GM23338 (cell line): ENCODE measurements around the gene KRT81. TPM values are rescaled to one million over a fixed set of nuclear protein-coding genes. Genes with fewer than 3 reads are reported as not detected.

Experiments used
- ATAC-seq: fragments of 200-7000 bp; cut with Tn5 transposase; 3 replicates; pipeline ENCODE4 v1.9.1; 2020
- DNase-seq: peaks from one replicate; pipeline ENCODE4 v3.0.0-alpha.2; 2015; ENCODE audit warnings: low spot score
- H2AFZ ChIP-seq: fragments of 200-600 bp; sonication (generic); 2 replicates; pipeline ENCODE4 v1.8.0; 2016; ENCODE audit warnings: antibody characterized with exemption, mild to moderate bottlenecking, moderate library complexity
- H3F3A ChIP-seq: fragments of 200-600 bp; sonication (generic); replicated peaks from 2 replicates; pipeline ENCODE4 v1.8.0; 2017; ENCODE audit warnings: antibody characterized with exemption, mixed run types, low read depth
- H3K27ac ChIP-seq: fragments of 200-600 bp; sonication (generic); 2 replicates; pipeline ENCODE4 v1.6.1; 2016; ENCODE audit warnings: low read depth
- H3K27me3 ChIP-seq: fragments of 200-600 bp; sonication (generic); 2 replicates; pipeline ENCODE4 v1.8.0; 2016; ENCODE audit warnings: mild to moderate bottlenecking, mixed run types, moderate library complexity; ENCODE audit not compliant: insufficient read depth
- H3K36me3 ChIP-seq: fragments of 200-600 bp; sonication (generic); 2 replicates; pipeline ENCODE4 v1.8.0; 2016; ENCODE audit warnings: mild to moderate bottlenecking; ENCODE audit not compliant: insufficient read depth
- H3K4me1 ChIP-seq: fragments of 200-600 bp; sonication (generic); 2 replicates; pipeline ENCODE4 v1.8.0; 2016; ENCODE audit warnings: mild to moderate bottlenecking, moderate library complexity; ENCODE audit not compliant: insufficient read depth
- H3K4me2 ChIP-seq: fragments of 200-600 bp; sonication (generic); 2 replicates; pipeline ENCODE4 v1.7.1; 2017; ENCODE audit warnings: mixed run types
- H3K4me3 ChIP-seq: fragments of 200-600 bp; sonication (generic); 2 replicates; pipeline ENCODE4 v1.6.1; 2016; ENCODE audit warnings: mixed run types
- H3K79me2 ChIP-seq: fragments of 200-600 bp; sonication (generic); replicated peaks from 2 replicates; pipeline ENCODE4 v1.8.0; 2017; ENCODE audit warnings: mild to moderate bottlenecking; ENCODE audit not compliant: insufficient read depth
- H3K9me2 ChIP-seq: fragments of 200-600 bp; sonication (generic); 2 replicates; pipeline ENCODE4 v1.8.0; 2017; ENCODE audit not compliant: insufficient read depth
- H4K20me1 ChIP-seq: fragments of 200-600 bp; sonication (generic); replicated peaks from 2 replicates; pipeline ENCODE4 v1.8.0; 2017; ENCODE audit warnings: mild to moderate bottlenecking; ENCODE audit not compliant: insufficient read depth
- H3K27ac Mint-ChIP-seq: 2 replicates; pipeline ENCODE4 v1.8.0; 2020; ENCODE audit warnings: inconsistent platforms, mild to moderate bottlenecking, moderate library complexity, mixed read lengths
- H3K27me3 Mint-ChIP-seq: 3 replicates; pipeline ENCODE4 v1.8.0; 2022; ENCODE audit warnings: low read depth, mild to moderate bottlenecking, moderate library complexity, mixed read lengths, inconsistent platforms; ENCODE audit not compliant: insufficient read depth, poor library complexity
- H3K36me3 Mint-ChIP-seq: 3 replicates; pipeline ENCODE4 v1.8.0; 2021; ENCODE audit warnings: low read depth, mild to moderate bottlenecking, inconsistent platforms, moderate library complexity, mixed read lengths
- H3K4me1 Mint-ChIP-seq: 3 replicates; pipeline ENCODE4 v1.8.0; 2020; ENCODE audit warnings: mild to moderate bottlenecking, inconsistent platforms, mixed read lengths
- H3K4me3 Mint-ChIP-seq: 3 replicates; pipeline ENCODE4 v1.8.0; 2021; ENCODE audit warnings: moderate library complexity, mild to moderate bottlenecking, inconsistent platforms, mixed read lengths
- H3K9me3 Mint-ChIP-seq: 3 replicates; pipeline ENCODE4 v1.8.0; 2020; ENCODE audit warnings: moderate library complexity, mild to moderate bottlenecking, inconsistent platforms, mixed read lengths
- CREB1 ChIP-seq: fragments of 250-450 bp; sonication (Bioruptor Pico); IDR thresholded peaks from 2 replicates; pipeline ENCODE4 v1.5.0; 2020; ENCODE audit warnings: low read depth, mild to moderate bottlenecking, moderate library complexity
- CTCF ChIP-seq, 2 experiments: fragments of 200-600 bp in 1 of 2; sonication (generic) in 1 of 2; conservative IDR thresholded peaks; 2 replicates each; pipeline versions ENCODE4 v1.5.1 to v1.6.1; 2016 to 2017; ENCODE audit warnings: antibody characterized with exemption in 2 of 2, low read depth in 2 of 2, mild to moderate bottlenecking in 2 of 2, moderate library complexity in 1 of 2
- ETS1 ChIP-seq: IDR thresholded peaks from 2 replicates; pipeline ENCODE4 v1.6.1; 2016; ENCODE audit warnings: antibody characterized with exemption
- EZH2phosphoT487 ChIP-seq: fragments of 200-600 bp; sonication (generic); IDR thresholded peaks from one replicate; pipeline ENCODE4 v1.8.1; 2018; ENCODE audit warnings: antibody characterized with exemption; ENCODE audit not compliant: unreplicated experiment
- JUNB ChIP-seq: IDR thresholded peaks from one replicate; pipeline ENCODE4 v1.6.1; 2016; ENCODE audit warnings: antibody characterized with exemption; ENCODE audit not compliant: unreplicated experiment
- NANOG ChIP-seq: IDR thresholded peaks from 2 replicates; pipeline ENCODE4 v1.6.1; 2016; ENCODE audit warnings: antibody characterized with exemption, borderline replicate concordance
- POLR2AphosphoS5 ChIP-seq: IDR thresholded peaks from 2 replicates; pipeline ENCODE4 v1.6.1; 2016; ENCODE audit warnings: antibody characterized with exemption, low read depth
- REST ChIP-seq: IDR thresholded peaks from one replicate; pipeline ENCODE4 v1.6.1; 2018; ENCODE audit warnings: antibody characterized with exemption; ENCODE audit not compliant: unreplicated experiment
- STAT1 ChIP-seq: IDR thresholded peaks from one replicate; pipeline ENCODE4 v1.6.1; 2016; ENCODE audit warnings: antibody characterized with exemption; ENCODE audit not compliant: unreplicated experiment
- ZNF114 ChIP-seq: fragments of 250-450 bp; sonication (Bioruptor Pico); IDR thresholded peaks from 2 replicates; pipeline ENCODE4 v1.5.0; 2020; ENCODE audit warnings: mild to moderate bottlenecking, moderate library complexity
- ZNF331 ChIP-seq: fragments of 250-450 bp; sonication (Bioruptor Pico); IDR thresholded peaks from 2 replicates; pipeline ENCODE4 v1.5.0; 2020; ENCODE audit warnings: low read depth, mild to moderate bottlenecking, moderate library complexity
- polyA plus RNA-seq: library from polyadenylated mRNA; unstranded; fragments of >200 nt; fragmentation: Nextera tagmentation; extraction: Ambion mirVana; gene quantifications from 2 replicates; pipeline ENCODE4 v1.2.1, GENCODE V29; 2016
- total RNA-seq: library from RNA; depleted of rRNA; stranded (reverse); fragments of >200 nt; shearing (Covaris generic); gene quantifications from 2 replicates; pipeline ENCODE4 v1.2.3, GENCODE V29; 2014

The KRT81 gene
- total and polyA plus RNA-seq, 2 experiments from 2014 or later, result not detected

GRCh38 chr12:52313461-52313860 is 22.1 kb upstream of the KRT81 start:
- H3K79me2 ChIP-seq, result no peaks in the 10 kb centered on the region
- TF ChIP-seq JUNB (no peak), CTCF (conservative IDR thresholded peaks at IDR 0.05; ENCODE audit: low read depth in 2 of 2) (no peak)
- H3K27me3 Mint-ChIP-seq, result peaks cover 22% of the 10 kb centered on the region
- H3K36me3 Mint-ChIP-seq, result no peaks in the 10 kb centered on the region; the same call in 2 of the 3 replicates
- no peaks in the 10 kb centered on the region for H3K36me3 ChIP-seq
- no peaks in the 10 kb centered on the region for H3K9me2 ChIP-seq
- peaks cover 7% of the 10 kb centered on the region for H3K4me1 ChIP-seq
- peaks cover 8% of the 10 kb centered on the region; the same call in 2 of the 3 replicates for H3K4me1 Mint-ChIP-seq
- H3K9me3 Mint-ChIP-seq, result no peaks in the 10 kb centered on the region
- DNase-seq (no peak), ATAC-seq (no peak)
- no peaks in the 10 kb centered on the region for H4K20me1 ChIP-seq
- peaks cover 22% of the 10 kb centered on the region for H3K27me3 ChIP-seq
- no peaks in the 10 kb centered on the region for H3F3A ChIP-seq
- no peak overlapping the region for H3K4me3 Mint-ChIP-seq
- no peak overlapping the region for H3K27ac ChIP-seq
- no peak overlapping the region for H3K4me2 ChIP-seq
- no peak overlapping the region for H3K4me3 ChIP-seq
- H2AFZ ChIP-seq, result no peak overlapping the region
- no peak overlapping the region for H3K27ac Mint-ChIP-seq

- Histone ChIP-seq H3K4me1 (peaks cover 7% of the 10 kb centered on the region), H2AFZ (no peak overlapping the region), H3K9me2 (no peaks in the 10 kb centered on the region), H3K4me3 (no peak overlapping the region), H3K27ac (no peak overlapping the region), H3K79me2 (no peaks in the 10 kb centered on the region), H3K4me2 (no peak overlapping the region), H4K20me1 (no peaks in the 10 kb centered on the region), H3K36me3 (no peaks in the 10 kb centered on the region), H3F3A (no peaks in the 10 kb centered on the region), H3K27me3 (peaks cover 36% of the 10 kb centered on the region)
- H3K4me3 Mint-ChIP-seq, result no peak overlapping the region
- peaks cover 36% of the 10 kb centered on the region for H3K27me3 Mint-ChIP-seq
- ATAC-seq, result no peak
- H3K36me3 Mint-ChIP-seq, result no peaks in the 10 kb centered on the region; the same call in 2 of the 3 replicates
- H3K27ac Mint-ChIP-seq, result no peak overlapping the region
- H3K9me3 Mint-ChIP-seq, result no peaks in the 10 kb centered on the region; the same call in 2 of the 3 replicates
- peaks cover 8% of the 10 kb centered on the region; the same call in 2 of the 3 replicates for H3K4me1 Mint-ChIP-seq
- no peak for DNase-seq
- no peak for TF ChIP-seq CTCF (conservative IDR thresholded peaks at IDR 0.05; ENCODE audit: low read depth in 2 of 2)
- TF ChIP-seq POLR2AphosphoS5, result no peak
- no peak for TF ChIP-seq EZH2phosphoT487
- TF ChIP-seq ZNF114 (CRISPR knock-in tag), result no peak
- TF ChIP-seq ETS1, result no peak
- TF ChIP-seq CREB1 (CRISPR knock-in tag), result no peak
- TF ChIP-seq JUNB, result no peak
- no peak for TF ChIP-seq NANOG
- no peak for TF ChIP-seq REST
- TF ChIP-seq STAT1, result no peak
- TF ChIP-seq ZNF331 (CRISPR knock-in tag), result no peak
Observed at GRCh38 chr12:52312086-52312485, 20.8 kb upstream of the KRT81 start.
